Uterine smooth muscle cell (primary cell): ENCODE measurements around the gene TMEM258. TPM values are rescaled to one million over a fixed set of nuclear protein-coding genes. Genes with fewer than 3 reads are reported as not detected.

Source experiments
- total RNA-seq: library from RNA; depleted of rRNA; stranded (reverse); fragments of >200 nt; gene quantifications from 2 replicates; pipeline ENCODE4 v1.2.3, GENCODE V29; 2014

Gene TMEM258
- 38.6 and 78.7 TPM in 2 replicates for total RNA-seq

GRCh38 chr11:61792310-61793082 lies at the start of gene TMEM258, which contains the start of gene FEN1:
TSS of gene TMEM258 (minus strand) at chr11:61792599. CDS start at chr11:61792558, 41 bp downstream.
TSS of gene FEN1 (plus strand) at chr11:61792911. CDS start at chr11:61795362, 2,451 bp downstream.

GRCh38 chr11:61827571-61828378 lies 35.4 kb upstream of the TMEM258 start, which contains the start of gene FADS2:
TSS of gene FADS2 (plus strand) at chr11:61828300. CDS start at chr11:61828391, 91 bp downstream.

GRCh38 chr11:61816736-61817455 lies 24.5 kb upstream of the TMEM258 start, which contains the start of gene FADS1:
TSS of gene FADS1 (minus strand) at chr11:61817003. CDS start at chr11:61816929, 74 bp downstream.

GRCh38 chr11:61752117-61752924 lies 40.1 kb downstream of the TMEM258 start, which contains the start of gene MYRF:
TSS of gene MYRF (plus strand) at chr11:61752636. CDS start at chr11:61752745, 109 bp downstream.

Other genes with a start within 250 kb of the TMEM258 start
- 31.4 and 43.6 TPM in 2 replicates for gene SYT7, start 211.5 kb downstream of the TMEM258 start, total RNA-seq
- gene DAGLA, start 112.2 kb downstream of the TMEM258 start, total RNA-seq: 3.5 and 3.8 TPM in 2 replicates
- gene MYRF, start 40.0 kb downstream of the TMEM258 start, total RNA-seq: 0.25 and 0.55 TPM in 2 replicates
- 16.0 and 74.3 TPM in 2 replicates for gene FEN1, start 312 bp upstream of the TMEM258 start, total RNA-seq
- 105 and 168 TPM in 2 replicates for gene FADS1, start 24.4 kb upstream of the TMEM258 start, total RNA-seq
- gene FADS2, start 35.7 kb upstream of the TMEM258 start, total RNA-seq: 384 and 476 TPM in 2 replicates
- gene FADS3, start 98.9 kb upstream of the TMEM258 start, total RNA-seq: 55.4 and 117 TPM in 2 replicates
- gene RAB3IL1, start 125.0 kb upstream of the TMEM258 start, total RNA-seq: 12.5 and 19.1 TPM in 2 replicates
- 3.1 and 7.1 TPM in 2 replicates for gene BEST1, start 157.8 kb upstream of the TMEM258 start, total RNA-seq
- gene FTH1, start 175.0 kb upstream of the TMEM258 start, total RNA-seq: 455 and 1,494 TPM in 2 replicates